Activated gamma-delta T cell (primary cell): ENCODE results near the gene AMN.

ENCODE experiments used
- DNase-seq: peaks from one replicate; lab custom pipeline; 2025; lab: John Stamatoyannopoulos, UW

The AMN gene

GRCh38 chr14:102943979-102944378, 21.5 kb downstream of the AMN start:
- DNase-seq: no peak

- no peak for DNase-seq
Measured at GRCh38 chr14:102944448-102945330, 22.2 kb downstream of the AMN start.

GRCh38 chr14:102945346-102946130, 23.1 kb downstream of the AMN start:
- no peak for DNase-seq

- DNase-seq: no peak
Measured at GRCh38 chr14:102947321-102948103, 25.0 kb downstream of the AMN start.

- DNase-seq: no peak
Measured at GRCh38 chr14:102948698-102949061, 26.2 kb downstream of the AMN start.

DNA sequence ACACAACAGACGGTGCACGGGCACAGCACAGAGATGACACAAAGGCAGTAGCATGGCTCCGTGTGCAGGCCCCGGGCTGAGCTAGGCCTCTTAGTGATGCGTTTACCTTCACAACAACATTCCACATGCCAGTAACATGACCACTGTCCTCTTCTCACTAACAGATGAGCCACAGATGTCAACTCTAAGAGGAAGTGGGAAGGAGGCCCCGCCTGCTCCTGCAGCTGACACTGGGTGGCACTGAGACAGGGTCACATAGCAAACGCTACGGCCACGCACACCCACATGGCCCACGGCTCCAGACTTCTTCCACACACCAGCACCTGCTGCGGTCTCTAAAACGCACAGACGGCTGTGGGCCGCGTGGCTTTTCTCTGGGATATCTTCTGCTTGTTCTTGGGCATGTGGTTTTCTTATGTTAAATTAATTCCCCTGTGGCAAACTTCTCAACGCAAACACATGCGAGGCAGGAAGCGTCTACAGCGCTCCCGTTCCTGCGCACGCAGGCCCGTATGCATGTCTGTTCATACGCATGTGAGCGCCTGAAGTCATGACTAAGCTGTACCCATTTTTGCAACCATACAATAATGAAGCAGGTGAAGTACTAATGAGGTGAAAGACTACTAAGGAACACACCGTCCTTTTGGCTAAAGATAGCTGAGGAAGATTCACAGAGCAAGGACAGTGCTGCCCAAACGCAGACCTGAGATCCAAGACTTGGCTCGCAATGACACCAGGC, 26.8 kb downstream of the AMN start:
- no peak for DNase-seq

GRCh38 chr14:102949801-102950451, 27.5 kb downstream of the AMN start:
- DNase-seq: no peak

- DNase-seq: no peak
Measured at GRCh38 chr14:102951034-102951433, 28.6 kb downstream of the AMN start.

GRCh38 chr14:102951799-102952198, 29.3 kb downstream of the AMN start:
- no peak for DNase-seq

DNA sequence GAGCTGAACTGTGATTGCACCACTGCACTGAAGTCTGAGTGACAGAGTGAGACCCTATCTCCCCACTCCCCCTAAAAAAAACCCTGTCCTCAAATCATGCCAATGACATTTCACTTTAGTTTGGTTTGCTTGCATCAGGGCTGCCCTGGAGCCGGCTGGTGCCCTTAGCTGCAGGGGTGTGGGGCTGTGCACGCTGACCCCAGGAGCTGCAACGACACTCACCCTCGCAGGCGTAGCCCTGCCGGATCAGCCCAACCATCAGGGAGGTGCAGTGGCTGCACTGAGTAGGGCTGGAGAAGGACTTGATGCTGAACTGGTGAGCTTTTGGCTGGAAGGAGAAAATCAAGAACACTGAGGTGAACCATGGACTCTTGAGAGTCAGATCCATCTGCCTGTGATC, 29.8 kb downstream of the AMN start:
- DNase-seq: no peak

GRCh38 chr14:102953100-102953499, 30.6 kb downstream of the AMN start:
- DNase-seq: no peak

- no peak for DNase-seq
Measured at GRCh38 chr14:102954081-102954789, 31.8 kb downstream of the AMN start.

GRCh38 chr14:102955636-102956408, 33.4 kb downstream of the AMN start:
- DNase-seq: no peak

DNA sequence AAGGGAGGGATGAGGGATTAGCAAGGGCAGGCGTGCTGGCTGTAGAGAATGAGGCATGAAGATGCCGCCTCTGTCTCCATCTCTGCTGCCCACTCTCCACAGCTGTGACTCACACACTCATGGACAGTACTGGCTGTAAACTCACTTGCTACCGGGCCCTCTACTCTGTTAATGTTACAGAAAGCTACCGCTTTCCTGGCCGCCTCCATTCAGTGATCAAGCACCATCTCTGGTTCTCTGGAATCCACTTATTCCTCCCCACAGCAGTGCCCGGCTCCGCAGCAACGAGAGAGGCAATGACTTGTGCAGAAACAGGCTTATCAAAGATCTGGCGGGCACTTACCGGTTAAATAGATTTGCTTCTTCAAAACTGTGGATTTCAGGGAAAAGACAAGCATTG, 34.8 kb downstream of the AMN start:
- DNase-seq: no peak

DNA sequence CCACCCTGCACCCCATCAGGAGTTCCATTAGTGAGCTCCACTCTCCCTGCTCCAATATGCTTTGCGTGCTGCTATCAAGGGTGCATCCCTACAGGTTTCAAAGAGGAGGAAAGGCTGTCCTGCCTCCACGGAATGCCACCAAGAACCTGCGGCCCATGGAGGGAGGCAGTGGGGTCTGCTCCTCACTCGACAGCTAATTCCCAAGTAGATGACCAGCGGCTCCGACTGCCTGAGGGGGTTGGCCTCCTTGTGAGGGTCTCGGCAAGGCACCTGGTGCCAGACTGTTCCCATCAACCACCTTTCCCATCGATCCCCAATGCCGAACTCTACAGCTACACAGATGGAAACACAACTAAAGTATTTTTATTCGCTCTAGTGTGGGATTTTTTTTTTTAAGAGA, 36.0 kb downstream of the AMN start:
- no peak for DNase-seq

GRCh38 chr14:102962111-102962627, 39.7 kb downstream of the AMN start:
- DNase-seq: no peak

- no peak for DNase-seq
Measured at GRCh38 chr14:102964152-102964730, 41.8 kb downstream of the AMN start.

DNA sequence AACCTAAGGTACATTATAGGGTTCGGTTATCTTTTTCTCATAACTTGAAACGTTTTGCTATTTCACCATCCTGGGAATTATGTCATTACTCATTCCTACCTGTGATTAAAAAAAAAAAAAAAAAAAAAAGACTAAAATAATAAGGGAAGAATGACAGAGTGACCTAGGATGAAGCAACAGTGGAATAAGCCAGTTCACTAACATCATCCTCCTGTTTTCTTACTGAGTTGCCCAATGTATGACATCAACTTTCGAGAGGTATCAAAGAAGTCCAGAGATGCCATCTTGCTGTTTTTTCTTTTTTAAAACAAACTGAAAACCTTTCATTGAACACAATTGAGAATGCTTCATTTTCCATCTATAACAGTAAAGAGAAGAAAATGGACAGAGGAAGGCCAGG, 42.8 kb downstream of the AMN start:
- no peak for DNase-seq
